Loucy (cell line): ENCODE results near the gene ACBD3.

Experiments used
- H2AFZ ChIP-seq: fragments of 200-600 bp; sonication (generic); 2 replicates; pipeline ENCODE4 v1.6.0; 2016; ENCODE audit warnings: antibody characterized with exemption, mild to moderate bottlenecking, low read length, moderate library complexity
- H3F3A ChIP-seq: fragments of 200-600 bp; 2 replicates; pipeline ENCODE4 v1.6.0; 2016; ENCODE audit warnings: antibody characterized with exemption, low read depth, mild to moderate bottlenecking
- H3K27me3 ChIP-seq: fragments of 200-600 bp; sonication (generic); 2 replicates; pipeline ENCODE4 v1.6.1; 2014; ENCODE audit warnings: low read length, mild to moderate bottlenecking; ENCODE audit not compliant: insufficient read depth, poor library complexity, severe bottlenecking
- H3K36me3 ChIP-seq: fragments of 200-600 bp; sonication (generic); 2 replicates; pipeline ENCODE4 v1.6.1; 2016; ENCODE audit warnings: low read length; ENCODE audit not compliant: insufficient read depth
- H3K4me1 ChIP-seq: fragments of 200-600 bp; sonication (generic); 2 replicates; pipeline ENCODE4 v1.5.1; 2014; ENCODE audit warnings: low read length, mild to moderate bottlenecking; ENCODE audit not compliant: insufficient read depth, poor library complexity, severe bottlenecking
- H3K4me2 ChIP-seq: fragments of 200-600 bp; sonication (generic); 2 replicates; pipeline ENCODE4 v1.6.0; 2014; ENCODE audit warnings: antibody characterized with exemption, low read length, low read depth, mild to moderate bottlenecking; ENCODE audit not compliant: poor library complexity, severe bottlenecking
- H3K4me3 ChIP-seq: fragments of 200-600 bp; sonication (generic); 2 replicates; pipeline ENCODE4 v1.5.1; 2014; ENCODE audit warnings: low read length, mild to moderate bottlenecking, mixed read lengths; ENCODE audit not compliant: poor library complexity, severe bottlenecking
- H3K79me2 ChIP-seq: fragments of 200-600 bp; sonication (generic); 2 replicates; pipeline ENCODE4 v1.6.1; 2014; ENCODE audit warnings: low read length; ENCODE audit not compliant: insufficient read depth
- H3K9ac ChIP-seq: fragments of 200-600 bp; sonication (generic); 2 replicates; pipeline ENCODE4 v1.6.0; 2014; ENCODE audit warnings: mild to moderate bottlenecking, low read depth, low read length, moderate library complexity; ENCODE audit not compliant: poor library complexity, severe bottlenecking
- H3K9me2 ChIP-seq: fragments of 200-600 bp; sonication (generic); replicated peaks from 2 replicates; pipeline ENCODE4 v1.6.1; 2016; ENCODE audit warnings: low read depth, low read length, mixed read lengths
- H3K9me3 ChIP-seq: fragments of 200-600 bp; sonication (generic); 2 replicates; pipeline ENCODE4 v1.6.1; 2014; ENCODE audit warnings: mild to moderate bottlenecking, antibody characterized with exemption, low read length, low read depth; ENCODE audit not compliant: insufficient read depth
- H4K20me1 ChIP-seq: fragments of 200-600 bp; sonication (generic); 2 replicates; pipeline ENCODE4 v1.6.0; 2014; ENCODE audit warnings: antibody characterized with exemption, low read length, mild to moderate bottlenecking; ENCODE audit not compliant: insufficient read depth, poor library complexity, severe bottlenecking
- CTCF ChIP-seq: fragments of 200-600 bp; sonication (generic); conservative IDR thresholded peaks from 2 replicates; pipeline ENCODE4 v1.5.1; 2014; ENCODE audit warnings: mild to moderate bottlenecking, antibody characterized with exemption, low read length
- EZH2phosphoT487 ChIP-seq: fragments of 200-600 bp; IDR thresholded peaks from 2 replicates; pipeline ENCODE4 v1.6.1; 2018; ENCODE audit warnings: antibody characterized with exemption, mild to moderate bottlenecking, moderate library complexity, borderline replicate concordance

Gene ACBD3

DNA sequence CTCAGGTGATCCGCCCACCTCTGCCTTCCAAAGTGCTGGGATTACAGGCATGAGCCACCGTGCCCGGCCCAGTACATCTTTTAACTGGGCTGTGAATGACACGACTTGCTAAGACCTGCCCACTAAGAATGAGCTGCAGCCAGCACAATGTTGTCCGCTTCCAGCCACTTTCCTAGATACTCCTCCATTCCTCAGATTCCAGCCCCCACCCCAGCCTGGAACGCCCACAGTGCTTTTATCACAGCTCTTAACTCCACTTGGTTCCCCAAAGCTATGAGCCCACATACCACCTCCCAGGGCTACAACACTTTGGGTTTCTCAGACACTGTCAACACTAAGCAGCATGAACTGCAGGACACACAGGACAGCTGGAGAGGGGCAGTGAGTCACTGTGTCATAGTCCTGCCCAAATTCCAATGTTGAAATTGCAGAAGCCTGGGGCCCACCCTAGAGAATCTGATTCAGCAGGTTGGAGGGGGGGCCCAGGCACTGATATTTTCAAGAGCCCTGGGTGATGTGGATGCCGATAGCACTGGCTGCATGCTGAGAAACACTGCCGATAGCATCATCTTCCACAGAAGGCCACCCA, 58.0 kb downstream of the ACBD3 start:
- no peaks in the 10 kb centered on the region for H3F3A ChIP-seq
- TF ChIP-seq CTCF: no peak
- no peak for TF ChIP-seq EZH2phosphoT487
- no peak overlapping the region for H3K9ac ChIP-seq
- H3K9me2 ChIP-seq: no peaks in the 10 kb centered on the region
- no peak overlapping the region for H2AFZ ChIP-seq
- H3K4me3 ChIP-seq: no peak overlapping the region
- no peaks in the 10 kb centered on the region for H3K27me3 ChIP-seq
- no peak overlapping the region for H3K4me2 ChIP-seq
- H3K4me1 ChIP-seq: peaks cover 17% of the 10 kb centered on the region
- no peaks in the 10 kb centered on the region for H3K79me2 ChIP-seq
- no peaks in the 10 kb centered on the region for H3K9me3 ChIP-seq
- H4K20me1 ChIP-seq: no peaks in the 10 kb centered on the region
- H3K36me3 ChIP-seq: no peaks in the 10 kb centered on the region

DNA sequence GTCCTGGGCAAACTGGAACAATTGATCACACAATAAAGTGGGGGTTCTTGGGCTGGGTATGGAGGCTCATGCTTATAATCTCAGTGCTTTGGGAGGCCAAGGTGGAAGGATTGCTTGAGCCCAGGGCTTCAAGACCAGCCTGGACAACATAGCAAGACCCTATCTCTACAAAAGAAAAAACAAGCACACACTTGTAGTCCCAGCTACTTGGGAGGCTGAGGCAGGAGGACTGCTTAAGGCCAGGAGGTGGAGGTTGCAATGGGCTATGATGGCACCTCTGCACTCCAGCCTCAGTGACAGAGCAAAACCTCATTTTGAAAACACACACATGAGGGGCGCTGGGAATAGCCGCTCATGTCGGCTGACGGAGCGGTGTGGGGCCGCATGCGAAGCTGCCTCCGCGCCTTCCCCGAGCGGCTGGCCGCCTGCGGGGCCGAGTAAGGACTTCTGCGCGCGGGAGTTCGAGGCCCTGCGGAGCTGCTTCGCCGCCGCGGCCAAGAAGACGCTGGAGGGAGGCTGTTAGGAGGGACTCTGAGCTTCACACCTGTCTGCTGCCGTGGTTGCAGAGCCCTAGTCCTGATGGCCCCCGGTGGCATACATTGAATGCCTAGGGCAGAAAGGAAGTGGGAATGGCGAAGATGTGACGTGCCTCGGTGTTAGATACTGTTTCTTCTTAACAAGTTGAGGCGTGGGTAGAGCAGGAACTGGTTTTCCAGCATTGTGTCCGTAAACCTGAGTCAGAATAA, 59.5 kb downstream of the ACBD3 start:
- Histone ChIP-seq H2AFZ (no peak overlapping the region), H3K9me3 (no peaks in the 10 kb centered on the region), H3K79me2 (no peaks in the 10 kb centered on the region), H3K4me1 (peaks cover 17% of the 10 kb centered on the region), H3K9ac (no peak overlapping the region), H4K20me1 (no peaks in the 10 kb centered on the region), H3K36me3 (no peaks in the 10 kb centered on the region), H3K4me3 (no peak overlapping the region), H3K27me3 (no peaks in the 10 kb centered on the region), H3F3A (no peaks in the 10 kb centered on the region), H3K4me2 (no peak overlapping the region), H3K9me2 (no peaks in the 10 kb centered on the region)
- TF ChIP-seq EZH2phosphoT487 (no peak), CTCF (no peak)

DNA sequence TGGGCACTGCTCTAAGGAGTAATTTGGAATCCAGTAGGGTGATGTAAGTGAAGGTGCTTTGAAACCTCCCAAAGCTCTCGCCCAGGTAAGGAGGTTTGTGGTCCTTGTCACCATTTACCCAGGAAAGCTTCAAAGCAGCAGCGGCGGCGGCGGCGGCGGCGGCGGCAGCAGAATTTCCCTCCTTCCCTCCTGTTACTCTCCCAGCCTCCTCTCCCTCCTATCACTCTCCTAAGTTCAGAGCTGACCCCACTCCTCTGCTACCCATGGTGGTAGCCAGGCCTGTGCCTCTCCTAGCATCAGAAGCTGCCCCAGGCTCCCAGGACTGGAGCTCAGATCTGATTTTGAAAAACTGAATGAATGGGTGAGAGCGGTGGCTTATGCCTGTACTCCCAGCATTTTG, 60.7 kb downstream of the ACBD3 start:
- Histone ChIP-seq H3K4me3 (no peak overlapping the region), H3K79me2 (no peaks in the 10 kb centered on the region), H3K4me2 (no peak overlapping the region), H2AFZ (no peak overlapping the region), H3K9me3 (no peaks in the 10 kb centered on the region), H3K36me3 (no peaks in the 10 kb centered on the region), H4K20me1 (no peaks in the 10 kb centered on the region), H3K9ac (no peak overlapping the region), H3K27me3 (no peaks in the 10 kb centered on the region), H3F3A (peaks cover 2% of the 10 kb centered on the region; the same call in 1 of the 2 replicates), H3K9me2 (no peaks in the 10 kb centered on the region), H3K4me1 (peaks cover 22% of the 10 kb centered on the region)
- no peak for TF ChIP-seq CTCF
- no peak for TF ChIP-seq EZH2phosphoT487
